A673 (cell line): ENCODE results near the gene HIGD2A. TPM values are rescaled to one million over a fixed set of nuclear protein-coding genes. Genes with fewer than 3 reads are reported as not detected.

Experiments
- BruUV-seq: library from RNA; stranded (reverse); fragments of 400-500 nt; replicated peaks from 2 replicates; lab custom pipeline; 2021; lab: Mats Ljungman, UMichigan
- CTCF ChIA-PET: fragments of 300-600 bp; sonication (Branson Sonifier 250); formaldehyde crosslinking; loops from one replicate; lab custom pipeline; 2022; ENCODE audit warnings: antibody characterized with exemption; lab: Charles Lee
- POLR2A ChIA-PET: fragments of 300-600 bp; sonication (Branson Sonifier 250); formaldehyde crosslinking; loops from one replicate; lab custom pipeline; 2022; ENCODE audit warnings: antibody characterized with exemption; ENCODE audit not compliant: low non-redundant PET; lab: Charles Lee
- DNase-seq: peaks from one replicate; pipeline ENCODE4 v3.0.0-alpha.2; 2015; ENCODE audit warnings: low spot score
- H3K27ac ChIP-seq: fragments of 200-600 bp; sonication (generic); 2 replicates; pipeline ENCODE4 v1.5.1; 2016; ENCODE audit warnings: mixed run types, low read depth, mild to moderate bottlenecking, mixed read lengths, antibody characterized with exemption, low read length; ENCODE audit not compliant: poor library complexity, severe bottlenecking
- H3K27me3 ChIP-seq: fragments of 200-600 bp; sonication (generic); replicated peaks from 2 replicates; pipeline ENCODE4 v1.6.1; 2017; ENCODE audit warnings: mixed run types, low read depth, mild to moderate bottlenecking, mixed read lengths, antibody characterized with exemption, low read length; ENCODE audit not compliant: insufficient read depth, poor library complexity
- H3K36me3 ChIP-seq: fragments of 200-600 bp; sonication (generic); 2 replicates; pipeline ENCODE4 v1.6.1; 2016; ENCODE audit warnings: mixed run types, mild to moderate bottlenecking, mixed read lengths, antibody characterized with exemption, low read length; ENCODE audit not compliant: insufficient read depth, poor library complexity, severe bottlenecking
- H3K4me1 ChIP-seq: fragments of 200-600 bp; sonication (generic); 2 replicates; pipeline ENCODE4 v1.6.1; 2017; ENCODE audit warnings: mixed run types, mild to moderate bottlenecking, mixed read lengths, antibody characterized with exemption, low read length; ENCODE audit not compliant: insufficient read depth, poor library complexity, severe bottlenecking
- H3K4me3 ChIP-seq: fragments of 200-600 bp; sonication (generic); 2 replicates; pipeline ENCODE4 v1.5.1; 2016; ENCODE audit warnings: low read depth, mixed run types, mild to moderate bottlenecking, mixed read lengths, low read length; ENCODE audit not compliant: poor library complexity, severe bottlenecking
- H3K9me3 ChIP-seq: fragments of 200-600 bp; sonication (generic); 2 replicates; pipeline ENCODE4 v1.6.1; 2016; ENCODE audit warnings: mixed run types, low read depth, mild to moderate bottlenecking, mixed read lengths, antibody characterized with exemption, low read length; ENCODE audit not compliant: poor library complexity, severe bottlenecking
- EZH2 ChIP-seq: fragments of 200-600 bp; sonication (generic); IDR thresholded peaks from 2 replicates; pipeline ENCODE4 v1.6.1; 2017; ENCODE audit warnings: borderline replicate concordance, low read depth, mild to moderate bottlenecking, mixed read lengths, antibody characterized with exemption, low read length; ENCODE audit not compliant: poor library complexity, severe bottlenecking
- intact Hi-C: fragments of 100-400 bp; cut with micrococcal nuclease; formaldehyde crosslinking; loops from one replicate; pipeline ENCODE4 v1.10.0; 2022; ENCODE audit not compliant: unreplicated experiment
- total RNA-seq: library from RNA; stranded (reverse); gene quantifications from 2 replicates; pipeline ENCODE4 v1.2.3, GENCODE V29; 2021
- TF ChIP-seq, protein P1 (sequence below): fragments of 300-800, 200-600 bp; sonication (generic); conservative IDR thresholded peaks from 2 replicates; pipeline ENCODE4 v1.5.1; 2017; ENCODE audit warnings: low read depth, mild to moderate bottlenecking, antibody characterized with exemption, low read length, moderate library complexity, mixed read lengths

HIGD2A gene
- total RNA-seq, 1 experiment from 2014 or later = 81.7 TPM

GRCh38 chr5:176425791-176426190 is 37.2 kb downstream of the HIGD2A start:
- intact Hi-C loops = no loop called here
- ChIA-PET POLR2A (no interaction called here), CTCF (no interaction called here)
- no peak for DNase-seq
- BruUV-seq = no TSS peak
- Histone ChIP-seq H3K4me1 (no peaks in the 10 kb centered on the region), H3K4me3 (no peak overlapping the region), H3K27me3 (no peaks in the 10 kb centered on the region), H3K36me3 (no peaks in the 10 kb centered on the region), H3K9me3 (no peaks in the 10 kb centered on the region), H3K27ac (no peak overlapping the region)
- TF ChIP-seq, protein P1, sequence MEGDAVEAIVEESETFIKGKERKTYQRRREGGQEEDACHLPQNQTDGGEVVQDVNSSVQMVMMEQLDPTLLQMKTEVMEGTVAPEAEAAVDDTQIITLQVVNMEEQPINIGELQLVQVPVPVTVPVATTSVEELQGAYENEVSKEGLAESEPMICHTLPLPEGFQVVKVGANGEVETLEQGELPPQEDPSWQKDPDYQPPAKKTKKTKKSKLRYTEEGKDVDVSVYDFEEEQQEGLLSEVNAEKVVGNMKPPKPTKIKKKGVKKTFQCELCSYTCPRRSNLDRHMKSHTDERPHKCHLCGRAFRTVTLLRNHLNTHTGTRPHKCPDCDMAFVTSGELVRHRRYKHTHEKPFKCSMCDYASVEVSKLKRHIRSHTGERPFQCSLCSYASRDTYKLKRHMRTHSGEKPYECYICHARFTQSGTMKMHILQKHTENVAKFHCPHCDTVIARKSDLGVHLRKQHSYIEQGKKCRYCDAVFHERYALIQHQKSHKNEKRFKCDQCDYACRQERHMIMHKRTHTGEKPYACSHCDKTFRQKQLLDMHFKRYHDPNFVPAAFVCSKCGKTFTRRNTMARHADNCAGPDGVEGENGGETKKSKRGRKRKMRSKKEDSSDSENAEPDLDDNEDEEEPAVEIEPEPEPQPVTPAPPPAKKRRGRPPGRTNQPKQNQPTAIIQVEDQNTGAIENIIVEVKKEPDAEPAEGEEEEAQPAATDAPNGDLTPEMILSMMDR = no peak
- TF ChIP-seq EZH2 = no peak

DNA sequence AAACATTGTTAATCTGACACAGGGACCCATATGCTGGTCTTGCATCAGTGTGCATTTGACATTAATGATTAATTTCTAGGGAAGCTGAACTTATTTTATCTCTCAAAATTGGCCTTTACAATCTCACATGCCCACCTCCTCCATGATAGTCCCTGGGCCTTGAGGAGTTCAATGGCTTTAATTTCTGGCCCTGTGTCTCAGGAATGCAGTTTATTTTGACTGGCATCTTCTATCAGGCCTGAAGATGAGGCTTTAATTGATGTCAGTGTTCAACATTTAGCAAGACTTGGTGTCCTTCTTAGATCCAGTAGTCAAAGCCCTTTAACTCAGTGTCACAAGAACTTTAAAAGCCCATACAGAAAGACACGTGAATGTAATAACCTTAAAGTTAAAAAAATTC is 38.3 kb downstream of the HIGD2A start:
- TF ChIP-seq, protein P1 = no peak
- TF ChIP-seq EZH2 = no peak
- no TSS peak for BruUV-seq
- DNase-seq = no peak
- Histone ChIP-seq H3K27ac (no peak overlapping the region), H3K36me3 (no peaks in the 10 kb centered on the region), H3K9me3 (no peaks in the 10 kb centered on the region), H3K27me3 (no peaks in the 10 kb centered on the region), H3K4me3 (no peak overlapping the region), H3K4me1 (no peaks in the 10 kb centered on the region)
- intact Hi-C loops = no loop called here
- ChIA-PET CTCF (no interaction called here), POLR2A (no interaction called here)

DNA sequence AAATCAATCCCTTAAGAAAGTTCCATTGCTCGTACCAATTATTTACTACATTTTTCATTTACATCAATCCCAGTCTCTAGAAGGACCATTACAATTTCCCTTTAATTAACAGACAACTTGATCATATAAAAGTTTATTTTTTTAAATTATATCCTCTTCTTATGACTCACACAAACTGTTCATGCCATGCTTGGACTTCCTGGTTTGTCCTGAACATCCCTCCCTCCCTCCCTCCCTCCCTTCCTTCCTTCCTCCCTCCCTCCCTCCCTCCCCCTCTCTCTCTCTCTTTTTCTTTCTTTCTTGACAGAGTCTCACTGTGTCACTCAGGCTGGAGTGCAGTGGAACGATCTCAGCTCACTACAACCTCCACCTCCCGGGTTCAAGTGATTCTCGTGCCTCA is 39.4 kb downstream of the HIGD2A start:
- DNase-seq = no peak
- ChIA-PET CTCF (no interaction called here), POLR2A (no interaction called here)
- Histone ChIP-seq H3K4me1 (no peaks in the 10 kb centered on the region), H3K27ac (no peak overlapping the region), H3K36me3 (no peaks in the 10 kb centered on the region), H3K9me3 (no peaks in the 10 kb centered on the region), H3K4me3 (no peak overlapping the region), H3K27me3 (no peaks in the 10 kb centered on the region)
- intact Hi-C loops = no loop called here
- TF ChIP-seq EZH2 = no peak
- TF ChIP-seq, protein P1 = no peak
- no TSS peak for BruUV-seq
